Measurements from ENCODE around the gene SH2D3C. TPM values are rescaled to one million over a fixed set of nuclear protein-coding genes. Genes with fewer than 3 reads are reported as not detected.

Gene SH2D3C
- total and polyA plus RNA-seq, 9 of the 15 experiments (the other 6 are each of a cell fraction or from before 2014, with no cell fraction given), result 0.03 to 1.2 (median 0.22) TPM; not detected in 1

- peak; percentile 99 for TF ChIP-seq ZBTB33 (CRISPR knock-in tag; IDR thresholded peaks at IDR 0.05)
- peak; percentile 39 for TF ChIP-seq CCNT2 (IDR thresholded peaks at IDR 0.05; ENCODE audit: borderline replicate concordance, extremely low read depth, insufficient read length, low read depth, low read length)
Observed at GRCh38 chr9:127809540-127810377, 31.3 kb upstream of the SH2D3C start (continued).

- no peak; the same call in 2 of the 3 replicates for ATAC-seq
- H3K9ac ChIP-seq (ENCODE audit: insufficient read depth in 1 of 2, low read depth in 2 of 2, low read length in 2 of 2), result peak overlapping the region; percentile 6 to 89; a peak in 3 of 4 replicates
- peaks cover 7% of the 10 kb centered on the region for H4K20me1 ChIP-seq (replicated peaks; ENCODE audit: control insufficient read depth, insufficient read depth, low read length)
- ChIA-PET CTCF (ENCODE audit: low intra/inter-chr PET ratio) (no interaction called here), POLR2A (interaction anchor here (0.6 to 1.8 kb wide), 11 partner anchors 9 to 279 kb away, joined by 3 to 14 read pairs (median 5); no protein-coding TSS in a partner anchor)
- no peak overlapping the region for H3K27ac ChIP-seq (ENCODE audit: extremely low read depth, low read depth, low read length)
- no peaks in the 10 kb centered on the region for H3K27me3 ChIP-seq (ENCODE audit: control insufficient read depth in 2 of 2, insufficient read depth in 2 of 2, low read length in 2 of 2)
- H3K4me3 ChIP-seq, result no peak overlapping the region
- no peaks in the 10 kb centered on the region for H3K9me3 ChIP-seq (replicated peaks; ENCODE audit: control insufficient read depth, insufficient read depth, low read depth, low read length)
- no TSS peak for BruUV-seq (replicated peaks)
- no peak for DNase-seq (ENCODE audit: extremely low read depth in 1 of 4, low spot score in 3 of 4)
- no peak overlapping the region for H2AFZ ChIP-seq (ENCODE audit: low read depth, low read length)
- H3K4me1 ChIP-seq (replicated peaks in 1 of 2; ENCODE audit: control insufficient read depth in 2 of 2, insufficient read depth in 2 of 2, low read length in 2 of 2), result peaks cover 15 to 41% of the 10 kb centered on the region in 2 experiments
- peak; percentile 44 for FAIRE-seq
- intact Hi-C loops (cut with micrococcal nuclease), result loop anchor here (2.0 kb wide), 1 partner anchor 74 kb away; the partner anchor contains the start of gene TOR2A
- peaks cover 2% of the 10 kb centered on the region for H3K9me1 ChIP-seq (ENCODE audit: control insufficient read depth, insufficient read depth, low read length)
- peak overlapping the region; percentile 24; the same call in 1 of the 2 replicates for H3K4me2 ChIP-seq (ENCODE audit: insufficient read depth, low read length)
- H3K79me2 ChIP-seq (ENCODE audit: control insufficient read depth, insufficient read depth, low read length), result peaks cover 11% of the 10 kb centered on the region
- H3K36me3 ChIP-seq (ENCODE audit: control insufficient read depth, insufficient read depth, low read length), result peaks cover 88% of the 10 kb centered on the region
- 43% methylated on average over 9 of the region's 9 CpGs for WGBS (ENCODE audit: insufficient coverage, low coverage, missing lambda C conversion rate)
- in situ Hi-C loops (cut with MboI), result loop anchor here (5.0 kb wide), 1 partner anchor 63 kb away; no protein-coding TSS in a partner anchor
- TF ChIP-seq POLR3A (IDR thresholded peaks at IDR 0.05; ENCODE audit: borderline replicate concordance, extremely low read depth, insufficient read depth, insufficient read length), result no peak
- TF ChIP-seq SRSF1 (IDR thresholded peaks at IDR 0.05; ENCODE audit: low read depth, low read length), result no peak
- TF ChIP-seq ATF1 (CRISPR knock-in tag; IDR thresholded peaks at IDR 0.05), result no peak
- TF ChIP-seq ATF1 (tag; IDR thresholded peaks at IDR 0.05), result 0 out of 2 replicates have a peak, but pooled peaks have one; percentile 25
- no peak for TF ChIP-seq MAX (CRISPR knock-in tag; IDR thresholded peaks at IDR 0.05)
- no peak for TF ChIP-seq MAFF (IDR thresholded peaks at IDR 0.05; ENCODE audit: low read length)
- no peak for TF ChIP-seq NCOR1 (IDR thresholded peaks at IDR 0.05)
- TF ChIP-seq SP1 (CRISPR knock-in tag; IDR thresholded peaks at IDR 0.05), result peak; percentile 5; the same call in 1 of the 2 replicates
- 0 out of 2 replicates have a peak, but pooled peaks have one; percentile 8 for TF ChIP-seq RBFOX2 (IDR thresholded peaks at IDR 0.05; ENCODE audit: low read depth, low read length)
- peak; percentile 7 for TF ChIP-seq ZNF146 (CRISPR knock-in tag; IDR thresholded peaks at IDR 0.05; ENCODE audit: unreplicated experiment)
- TF ChIP-seq SRF (CRISPR knock-in tag; IDR thresholded peaks at IDR 0.05), result no peak
- no peak for TF ChIP-seq ATF2 (CRISPR knock-in tag; IDR thresholded peaks at IDR 0.05)
Observed at GRCh38 chr9:127809002-127809539, 30.6 kb upstream of the SH2D3C start.

Measured in K562 (cell line).